GM18873 (cell line): ENCODE measurements around the gene XAF1.
"Not testable (repeated sequence)": the region's sequence is repeated elsewhere in the genome, so short reads cannot be mapped to it uniquely, and the experiment has no call there.

Experiments used
- ATAC-seq: cut with Tn5 transposase; IDR thresholded peaks from one replicate; pipeline ENCODE4 v1.9.1; 2021; ENCODE audit warnings: mild to moderate bottlenecking, moderate library complexity, moderate number of reproducible peaks; ENCODE audit not compliant: unreplicated experiment, low FRiP score

XAF1 gene

GRCh38 chr17:6797718-6798351 is 42.0 kb downstream of the XAF1 start:
- ATAC-seq = no peak

GRCh38 chr17:6799738-6800137 is 43.9 kb downstream of the XAF1 start:
- no peak for ATAC-seq

- no peak for ATAC-seq
These were observed 44.7 kb downstream of the XAF1 start for GRCh38 chr17:6800422-6801027.

- no peak for ATAC-seq
These were observed 55.7 kb downstream of the XAF1 start for GRCh38 chr17:6811510-6811909.

GRCh38 chr17:6812295-6812694 is 56.4 kb downstream of the XAF1 start:
- ATAC-seq = no peak

- no peak for ATAC-seq
These were observed 59.9 kb downstream of the XAF1 start for GRCh38 chr17:6815775-6816174.

- not testable (repeated sequence) for ATAC-seq
These were observed 60.5 kb downstream of the XAF1 start for GRCh38 chr17:6816368-6816767.

- no peak for ATAC-seq
These were observed 63.1 kb downstream of the XAF1 start for GRCh38 chr17:6818938-6819337.

GRCh38 chr17:6823011-6823442 is 67.2 kb downstream of the XAF1 start:
- ATAC-seq = no peak
